Endodermal cell (in vitro differentiated cells): ENCODE results near the gene KDM1B. TPM values are rescaled to one million over a fixed set of nuclear protein-coding genes. Genes with fewer than 3 reads are reported as not detected.

Source experiments
- DNase-seq: peaks from one replicate; pipeline ENCODE4 v3.0.0-alpha.2; 2017
- H3K27ac ChIP-seq: 2 replicates; pipeline ENCODE4 v1.5.1; 2013; ENCODE audit warnings: mild to moderate bottlenecking, low read depth, low read length, moderate library complexity
- H3K27me3 ChIP-seq: 2 replicates; pipeline ENCODE4 v1.6.1; 2013; ENCODE audit warnings: mild to moderate bottlenecking, low read length, moderate library complexity; ENCODE audit not compliant: insufficient read depth, control insufficient read depth, poor library complexity, severe bottlenecking
- H3K36me3 ChIP-seq: 2 replicates; pipeline ENCODE4 v1.7.0; 2013; ENCODE audit warnings: mild to moderate bottlenecking, low read length, moderate library complexity; ENCODE audit not compliant: control insufficient read depth, insufficient read depth
- H3K4me1 ChIP-seq: one replicate; pipeline ENCODE4 v1.7.0; 2013; ENCODE audit warnings: low read length; ENCODE audit not compliant: control insufficient read depth, insufficient read depth
- H3K4me3 ChIP-seq: 2 replicates; pipeline ENCODE4 v1.5.1; 2013; ENCODE audit warnings: mild to moderate bottlenecking, low read length, moderate library complexity
- H3K9ac ChIP-seq: 2 replicates; pipeline ENCODE4 v1.6.1; 2013; ENCODE audit warnings: mild to moderate bottlenecking, low read length, moderate library complexity; ENCODE audit not compliant: poor library complexity, severe bottlenecking; ENCODE audit errors: extremely low read depth
- H3K9me3 ChIP-seq: 2 replicates; pipeline ENCODE4 v1.6.1; 2013; ENCODE audit warnings: mild to moderate bottlenecking, low read length, moderate library complexity; ENCODE audit not compliant: control insufficient read depth
- H3K27ac Mint-ChIP-seq: 2 replicates; pipeline ENCODE4 v1.8.0; 2020; ENCODE audit warnings: mixed read lengths
- H3K27me3 Mint-ChIP-seq: 2 replicates; pipeline ENCODE4 v1.8.0; 2021; ENCODE audit warnings: mild to moderate bottlenecking, mixed read lengths; ENCODE audit not compliant: insufficient read depth
- H3K36me3 Mint-ChIP-seq: 2 replicates; pipeline ENCODE4 v1.8.0; 2020; ENCODE audit warnings: low read depth, mixed read lengths
- H3K4me1 Mint-ChIP-seq: 2 replicates; pipeline ENCODE4 v1.8.0; 2020; ENCODE audit warnings: mixed read lengths
- H3K4me3 Mint-ChIP-seq: 2 replicates; pipeline ENCODE4 v1.8.0; 2020; ENCODE audit warnings: mild to moderate bottlenecking, moderate library complexity, mixed read lengths
- H3K9me3 Mint-ChIP-seq: 2 replicates; pipeline ENCODE4 v1.8.0; 2020; ENCODE audit warnings: mild to moderate bottlenecking, mixed read lengths
- WGBS, 2 experiments: methylation state at CpG; one replicate each; pipeline versions ENCODE4 v1.1.5 to v1.1.7; 2013; ENCODE audit warnings: missing lambda C conversion rate in 2 of 2, mixed read lengths in 1 of 2; ENCODE audit not compliant: insufficient coverage in 1 of 2, insufficient read length in 1 of 2; 5-methylcytosine and 5-hydroxymethylcytosine counted together
- total RNA-seq, 2 donors: library from RNA; stranded (reverse); fragmentation: NEBNext Ultra II Directional in 1 of 2; extraction: Animal tissue kit (Norgen Biotek cat#: 25700) in 1 of 2; gene quantifications; 2 replicates in 1 of 2; 3 replicates in 1 of 2; pipeline ENCODE4 v1.2.1, GENCODE V29; 2021
- TF ChIP-seq, protein P1 (sequence below): fragments of 200-600 bp; sonication (generic); conservative IDR thresholded peaks from 2 replicates; pipeline ENCODE4 v1.5.0; 2021; ENCODE audit warnings: antibody characterized with exemption, mild to moderate bottlenecking

Gene KDM1B
- total RNA-seq, 2 donors from 2014 or later: 7.7 to 9.3 TPM

DNA sequence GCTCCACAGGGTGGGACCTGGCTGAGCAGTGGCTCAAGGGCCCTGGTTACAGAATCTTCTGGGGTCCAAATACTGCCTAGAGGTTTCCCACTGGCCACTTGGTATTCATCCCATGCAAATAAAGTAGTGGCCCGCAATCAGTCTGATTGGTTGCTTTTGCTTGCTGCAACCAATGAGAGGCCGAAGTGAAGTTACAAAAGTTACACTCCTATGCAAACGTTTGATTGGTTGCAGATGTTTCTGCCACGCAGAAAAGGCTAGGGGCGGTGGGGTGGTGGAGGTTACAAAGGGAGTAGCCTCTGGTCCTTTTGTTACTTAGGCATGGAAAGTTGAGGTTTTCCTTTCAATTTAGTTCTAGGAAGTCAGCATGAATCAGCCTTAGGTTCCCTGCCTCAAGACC, 29.1 kb upstream of the KDM1B start:
- TF ChIP-seq, protein P1, sequence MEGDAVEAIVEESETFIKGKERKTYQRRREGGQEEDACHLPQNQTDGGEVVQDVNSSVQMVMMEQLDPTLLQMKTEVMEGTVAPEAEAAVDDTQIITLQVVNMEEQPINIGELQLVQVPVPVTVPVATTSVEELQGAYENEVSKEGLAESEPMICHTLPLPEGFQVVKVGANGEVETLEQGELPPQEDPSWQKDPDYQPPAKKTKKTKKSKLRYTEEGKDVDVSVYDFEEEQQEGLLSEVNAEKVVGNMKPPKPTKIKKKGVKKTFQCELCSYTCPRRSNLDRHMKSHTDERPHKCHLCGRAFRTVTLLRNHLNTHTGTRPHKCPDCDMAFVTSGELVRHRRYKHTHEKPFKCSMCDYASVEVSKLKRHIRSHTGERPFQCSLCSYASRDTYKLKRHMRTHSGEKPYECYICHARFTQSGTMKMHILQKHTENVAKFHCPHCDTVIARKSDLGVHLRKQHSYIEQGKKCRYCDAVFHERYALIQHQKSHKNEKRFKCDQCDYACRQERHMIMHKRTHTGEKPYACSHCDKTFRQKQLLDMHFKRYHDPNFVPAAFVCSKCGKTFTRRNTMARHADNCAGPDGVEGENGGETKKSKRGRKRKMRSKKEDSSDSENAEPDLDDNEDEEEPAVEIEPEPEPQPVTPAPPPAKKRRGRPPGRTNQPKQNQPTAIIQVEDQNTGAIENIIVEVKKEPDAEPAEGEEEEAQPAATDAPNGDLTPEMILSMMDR: no peak
- peaks cover 17% of the 10 kb centered on the region for H3K27me3 Mint-ChIP-seq
- no peak overlapping the region for H3K27ac Mint-ChIP-seq
- H3K27ac ChIP-seq: no peak overlapping the region
- no peaks in the 10 kb centered on the region for H3K9me3 Mint-ChIP-seq
- no peaks in the 10 kb centered on the region for H3K9me3 ChIP-seq
- no peak overlapping the region for H3K4me3 ChIP-seq
- H3K36me3 ChIP-seq: peaks cover 10% of the 10 kb centered on the region
- no peak for DNase-seq
- no peaks in the 10 kb centered on the region for H3K4me1 Mint-ChIP-seq
- 54 to 66% methylated on average over 5 of the region's 5 CpGs for WGBS, 2 experiments
- H3K27me3 ChIP-seq: peaks cover 8% of the 10 kb centered on the region
- no peak overlapping the region for H3K4me3 Mint-ChIP-seq
- H3K4me1 ChIP-seq: no peaks in the 10 kb centered on the region
- no peak overlapping the region for H3K9ac ChIP-seq
- H3K36me3 Mint-ChIP-seq: peaks cover 12% of the 10 kb centered on the region

DNA sequence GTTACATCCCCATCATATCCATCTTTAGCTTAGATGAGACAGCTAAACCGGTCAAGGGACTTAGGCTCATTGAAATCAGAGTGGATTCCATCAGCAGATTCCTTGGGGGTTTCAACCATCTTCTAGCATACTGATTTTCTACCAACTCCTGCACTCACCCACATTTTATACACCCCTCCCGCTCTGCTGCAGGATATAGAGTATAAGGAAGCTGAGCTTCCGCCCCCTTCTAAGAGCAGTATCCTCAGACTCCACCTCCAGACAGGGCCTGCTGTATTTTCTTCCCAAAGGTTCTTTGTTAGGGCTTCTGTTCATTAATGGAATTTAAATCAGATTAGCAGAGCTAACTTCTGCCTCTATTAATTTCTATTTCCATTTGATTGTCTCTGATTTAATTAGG, 22.9 kb upstream of the KDM1B start:
- Histone ChIP-seq H3K27ac (no peak overlapping the region), H3K9me3 (no peaks in the 10 kb centered on the region), H3K4me1 (no peaks in the 10 kb centered on the region), H3K36me3 (peaks cover 18% of the 10 kb centered on the region), H3K27me3 (no peaks in the 10 kb centered on the region), H3K4me3 (no peak overlapping the region), H3K9ac (no peak overlapping the region)
- DNase-seq: no peak
- H3K4me3 Mint-ChIP-seq: no peak overlapping the region
- WGBS, 2 experiments: 93 to 100% methylated on average over 1 to 3 of the region's 3 CpGs
- no peak overlapping the region for H3K27ac Mint-ChIP-seq
- TF ChIP-seq, protein P1: no peak
- H3K9me3 Mint-ChIP-seq: no peaks in the 10 kb centered on the region
- no peaks in the 10 kb centered on the region for H3K27me3 Mint-ChIP-seq
- H3K4me1 Mint-ChIP-seq: no peaks in the 10 kb centered on the region
- H3K36me3 Mint-ChIP-seq: peaks cover 38% of the 10 kb centered on the region

DNA sequence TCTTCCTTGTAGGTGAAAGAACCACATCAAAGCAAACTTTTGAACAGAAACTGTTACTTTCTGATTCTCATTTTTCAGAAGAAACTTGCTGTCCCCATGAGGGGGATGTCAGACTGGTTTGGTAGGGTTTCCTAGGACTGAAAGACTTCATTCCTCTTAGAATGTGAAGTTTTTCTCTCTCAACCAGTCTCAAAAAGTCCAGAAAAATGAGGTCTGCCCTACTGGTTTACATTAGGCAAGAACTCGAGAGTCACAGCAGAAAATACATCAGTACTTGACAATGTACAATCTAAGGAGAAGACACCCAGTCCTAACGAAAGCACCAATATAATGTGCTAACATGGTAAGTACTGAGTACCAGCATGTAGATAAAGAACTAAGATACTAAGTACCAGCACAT, 20.1 kb upstream of the KDM1B start:
- H3K9me3 ChIP-seq: no peaks in the 10 kb centered on the region
- DNase-seq: no peak
- H3K27me3 Mint-ChIP-seq: no peaks in the 10 kb centered on the region
- H3K4me3 Mint-ChIP-seq: no peak overlapping the region
- no peaks in the 10 kb centered on the region for H3K4me1 Mint-ChIP-seq
- H3K27ac ChIP-seq: no peak overlapping the region
- H3K4me3 ChIP-seq: no peak overlapping the region
- H3K4me1 ChIP-seq: no peaks in the 10 kb centered on the region
- H3K9ac ChIP-seq: no peak overlapping the region
- peaks cover 50% of the 10 kb centered on the region for H3K36me3 Mint-ChIP-seq
- 91 to 100% methylated on average over 1 to 2 of the region's 2 CpGs for WGBS, 2 experiments
- no peak overlapping the region for H3K27ac Mint-ChIP-seq
- H3K9me3 Mint-ChIP-seq: no peaks in the 10 kb centered on the region
- TF ChIP-seq, protein P1: no peak
- peaks cover 41% of the 10 kb centered on the region for H3K36me3 ChIP-seq
- H3K27me3 ChIP-seq: no peaks in the 10 kb centered on the region
